Aorta (tissue), 5 donors: ENCODE measurements around the gene SMAD3. TPM values are rescaled to one million over a fixed set of nuclear protein-coding genes. Genes with fewer than 3 reads are reported as not detected.
"Not testable (repeated sequence)": the region's sequence is repeated elsewhere in the genome, so short reads cannot be mapped to it uniquely, and the experiment has no call there.

Experiments used
- ATAC-seq: fragments of 200-7000 bp; cut with Tn5 transposase; one replicate; pipeline ENCODE4 v1.9.1; 2022; ENCODE audit warnings: moderate library complexity; ENCODE audit not compliant: low FRiP score
- DNase-seq, 2 donors: peaks; one replicate each; pipeline ENCODE4 v3.0.0-alpha.2; 2020
- H3K27ac ChIP-seq, 2 donors: one replicate each; pipeline ENCODE4 v1.5.1; 2013; ENCODE audit warnings: low read length in 2 of 2, mild to moderate bottlenecking in 2 of 2, moderate library complexity in 2 of 2, control low read depth in 1 of 2, inconsistent platforms in 1 of 2, low read depth in 1 of 2
- H3K27me3 ChIP-seq, 2 donors: one replicate each; pipeline ENCODE4 v1.6.1; 2013; ENCODE audit warnings: control low read depth in 1 of 2, low read length in 1 of 2, mild to moderate bottlenecking in 1 of 2, moderate library complexity in 1 of 2; ENCODE audit not compliant: insufficient read depth in 2 of 2, control insufficient read depth in 1 of 2
- H3K36me3 ChIP-seq, 2 donors: one replicate each; pipeline ENCODE4 v1.6.1; 2013; ENCODE audit warnings: control low read depth in 1 of 2, low read length in 1 of 2, mild to moderate bottlenecking in 1 of 2; ENCODE audit not compliant: insufficient read depth in 2 of 2, control insufficient read depth in 1 of 2
- H3K4me1 ChIP-seq, 2 donors: one replicate each; pipeline ENCODE4 v1.6.1; 2013; ENCODE audit warnings: low read length in 2 of 2, control low read depth in 1 of 2, mild to moderate bottlenecking in 1 of 2, moderate library complexity in 1 of 2; ENCODE audit not compliant: insufficient read depth in 2 of 2, control insufficient read depth in 1 of 2
- H3K4me3 ChIP-seq, 2 donors: one replicate each; pipeline ENCODE4 v1.5.1; 2013; ENCODE audit warnings: low read length in 2 of 2, control low read depth in 1 of 2, mild to moderate bottlenecking in 1 of 2
- H3K9me3 ChIP-seq: one replicate; pipeline ENCODE4 v1.6.1; 2013; ENCODE audit warnings: mild to moderate bottlenecking, low read length; ENCODE audit not compliant: control insufficient read depth
- WGBS, 2 donors: extraction: QIAGEN DNeasy Blood & Tissue Kit; methylation state at CpG; one replicate each; pipeline ENCODE4 v1.1.7; 2013; 5-methylcytosine and 5-hydroxymethylcytosine counted together
- intact Hi-C, 2 donors: fragments of 100-400 bp; cut with DNase I; formaldehyde crosslinking; loops; one replicate each; pipeline versions ENCODE4 v1.14.2 to v1.15.0; 2022
- polyA plus RNA-seq, 2 donors: library from polyadenylated mRNA; stranded (reverse); fragments of 200-250 nt; gene quantifications; one replicate each; pipeline ENCODE4 v1.2.3, GENCODE V29; 2013
- total RNA-seq, 2 donors: library from RNA; stranded (reverse); fragmentation: NEBNext Ultra II Directional; extraction: Animal tissue kit (Norgen Biotek cat#: 25700); gene quantifications; one replicate each; pipeline ENCODE4 v1.2.1, GENCODE V29; 2021
- donor health status: healthy with polysubstance abuse.
- donor health status: Bipolar disorder and iron deficiency.
- donor health status: DM: no; HTN: no; CAD: no.
- donor health status: DM: no; HTN: no; CAD: no.
- donor health status: DM: yes; HTN: yes; CAD: no.

Gene SMAD3
- total and polyA plus RNA-seq, 4 donors = 7.1 to 90.8 (median 55.0) TPM

DNA sequence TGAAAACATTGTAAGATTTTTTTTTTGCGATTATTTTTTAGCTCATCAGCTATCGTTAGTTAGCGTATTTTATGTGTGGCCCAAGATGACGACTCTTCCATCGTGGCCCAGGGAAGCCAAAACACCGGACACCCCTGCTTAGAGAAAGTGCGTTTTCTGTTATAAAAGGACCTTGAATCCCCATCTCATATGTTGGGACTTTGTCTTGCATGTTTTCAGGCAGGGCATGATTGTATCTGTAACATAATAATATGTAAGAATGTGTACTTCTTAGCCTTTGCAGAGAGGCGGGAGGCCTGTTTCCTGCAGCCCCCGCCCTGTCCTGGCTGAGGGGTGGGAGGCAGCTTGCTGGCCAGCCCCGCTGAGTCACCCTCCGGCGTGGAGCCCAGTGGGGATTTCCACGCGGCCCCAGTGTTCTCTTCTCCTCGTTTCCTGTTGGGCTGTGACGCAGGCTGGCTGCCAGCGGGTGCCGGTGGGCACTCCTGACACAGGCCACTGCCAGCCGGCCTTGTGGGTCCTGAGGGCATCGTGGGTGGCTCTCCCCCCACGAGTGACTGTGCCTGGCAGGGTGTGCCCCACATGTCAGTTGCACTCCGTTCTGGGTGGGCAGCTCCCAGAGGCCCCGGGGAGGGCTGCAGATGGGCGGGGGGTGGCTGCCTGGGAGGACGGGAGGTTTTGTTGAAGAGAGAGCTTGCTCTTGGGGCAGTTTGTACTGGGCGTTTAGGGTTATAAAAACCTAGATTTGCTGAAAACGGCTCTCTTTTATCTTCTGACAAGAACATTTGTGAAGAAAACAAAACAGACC, 55.6 kb downstream of the SMAD3 start:
- DNase-seq = peak; percentile 96 to 97
- peak overlapping the region in 1 of 2 donors; percentile 94 for H3K27ac ChIP-seq
- no peaks in the 10 kb centered on the region for H3K9me3 ChIP-seq
- WGBS, 2 donors = 0 to 1% methylated on average over 27 of the region's 27 CpGs
- no peaks in the 10 kb centered on the region for H3K27me3 ChIP-seq
- intact Hi-C loops = no loop called here
- peak; percentile 90 for ATAC-seq
- peaks cover 4 to 9% of the 10 kb centered on the region in 2 donors for H3K4me1 ChIP-seq
- no peaks in the 10 kb centered on the region for H3K36me3 ChIP-seq
- H3K4me3 ChIP-seq = no peak overlapping the region

- Histone ChIP-seq H3K4me1 (peaks cover 4 to 14% of the 10 kb centered on the region in 2 donors), H3K9me3 (no peaks in the 10 kb centered on the region), H3K27ac (peak overlapping the region in 1 of 2 donors; percentile 94), H3K36me3 (no peaks in the 10 kb centered on the region), H3K27me3 (no peaks in the 10 kb centered on the region), H3K4me3 (no peak overlapping the region)
- no peak for DNase-seq
- intact Hi-C loops = no loop called here
- no peak for ATAC-seq
- WGBS, 2 donors = 73% methylated on average over 10 of the region's 10 CpGs
Observed at GRCh38 chr15:67121644-67122605, 56.5 kb downstream of the SMAD3 start.

DNA sequence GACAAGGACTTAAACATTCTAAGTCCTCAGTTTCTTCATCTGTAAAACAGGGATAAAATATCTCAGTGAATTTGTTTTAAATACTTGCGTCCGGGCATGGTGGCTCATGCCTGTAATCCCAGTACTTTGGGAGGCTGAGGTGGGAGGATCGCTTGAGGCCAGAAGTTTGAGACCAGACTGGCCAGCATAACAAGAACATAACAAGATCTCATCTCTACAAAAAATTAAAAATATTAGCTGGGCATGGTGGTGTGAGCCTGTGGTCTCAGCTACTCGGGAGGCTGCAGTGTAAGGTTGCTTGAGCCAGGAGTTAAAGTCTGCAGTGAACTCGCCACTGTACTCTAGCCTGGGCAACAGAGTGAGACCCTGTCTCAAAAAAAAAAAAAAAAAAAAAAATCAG, 57.4 kb downstream of the SMAD3 start:
- H3K36me3 ChIP-seq, ATAC-seq, H3K9me3 ChIP-seq, DNase-seq, H3K27ac ChIP-seq, intact Hi-C loops, H3K27me3 ChIP-seq, H3K4me3 ChIP-seq: not testable (repeated sequence)
- peaks cover 4 to 14% of the 10 kb centered on the region in 2 donors for H3K4me1 ChIP-seq
- 77 to 78% methylated on average over 5 of the region's 5 CpGs for WGBS, 2 donors

- intact Hi-C loops, H3K27ac ChIP-seq, H3K36me3 ChIP-seq, DNase-seq, H3K27me3 ChIP-seq, H3K9me3 ChIP-seq, H3K4me3 ChIP-seq, ATAC-seq: not testable (repeated sequence)
- peaks cover 4 to 14% of the 10 kb centered on the region in 2 donors for H3K4me1 ChIP-seq
- 96% methylated on average over 8 of the region's 8 CpGs for WGBS, 2 donors
Observed at GRCh38 chr15:67123291-67123690, 57.9 kb downstream of the SMAD3 start.

DNA sequence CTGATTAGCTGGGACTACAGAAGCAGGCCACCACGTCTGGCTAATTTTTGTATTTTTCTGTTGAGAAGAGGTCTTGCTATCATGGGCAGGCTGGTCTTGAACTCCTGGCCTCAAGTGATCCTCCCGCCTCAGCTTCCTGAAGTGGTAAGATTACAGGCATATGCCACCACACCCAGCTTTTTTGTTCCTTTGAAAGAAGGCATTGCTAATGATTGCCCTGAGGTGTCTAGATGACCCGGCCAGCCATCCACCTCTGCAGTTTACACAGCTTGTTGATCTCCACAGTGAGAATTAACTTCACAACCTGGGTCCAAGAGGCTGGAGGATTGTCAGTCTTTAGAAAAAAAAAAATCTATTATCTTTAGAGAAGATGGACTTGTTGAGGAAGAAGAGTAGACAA, 58.7 kb downstream of the SMAD3 start:
- no peaks in the 10 kb centered on the region for H3K36me3 ChIP-seq
- no peaks in the 10 kb centered on the region for H3K9me3 ChIP-seq
- peaks cover 2 to 14% of the 10 kb centered on the region in 2 donors for H3K4me1 ChIP-seq
- H3K27me3 ChIP-seq = no peaks in the 10 kb centered on the region
- peak overlapping the region in 1 of 2 donors; percentile 6 for H3K27ac ChIP-seq
- DNase-seq (no peak), ATAC-seq (no peak)
- no peak overlapping the region for H3K4me3 ChIP-seq
- intact Hi-C loops = no loop called here
- 83 to 88% methylated on average over 3 of the region's 3 CpGs for WGBS, 2 donors

DNA sequence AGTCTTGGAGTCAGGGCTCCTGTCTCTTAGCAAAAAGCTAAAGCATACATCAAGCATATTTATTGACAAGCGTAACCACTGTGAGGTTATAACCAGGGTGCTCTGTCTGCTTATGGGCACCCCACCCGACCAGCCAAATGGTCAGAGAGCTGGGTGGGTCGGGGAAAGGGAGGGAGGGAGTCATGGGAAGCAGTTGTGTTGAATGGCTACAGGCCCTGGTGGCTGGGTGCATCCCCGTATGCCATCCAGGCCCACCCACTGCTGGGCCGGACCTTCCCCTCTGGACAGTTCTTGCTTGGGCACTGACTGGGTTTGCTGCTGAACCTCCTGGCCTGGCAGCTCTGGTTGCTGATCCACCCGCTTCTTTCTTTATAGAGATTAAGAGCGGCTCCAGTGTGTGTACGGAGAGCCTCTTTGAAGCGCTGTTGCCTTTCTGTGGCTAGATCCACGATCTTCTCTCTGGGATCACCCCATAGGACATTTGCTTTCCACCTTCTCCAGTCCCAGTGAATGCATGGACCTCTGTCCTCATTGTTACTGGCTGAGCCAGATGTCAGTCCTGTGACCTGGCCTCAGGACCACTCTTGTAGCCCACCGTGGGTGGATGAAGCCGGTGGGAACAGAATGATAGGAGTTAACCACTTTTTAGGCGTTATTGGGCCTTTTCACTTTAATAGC, 59.6 kb downstream of the SMAD3 start:
- intact Hi-C loops = no loop called here
- Histone ChIP-seq H3K36me3 (no peaks in the 10 kb centered on the region), H3K27me3 (no peaks in the 10 kb centered on the region), H3K27ac (peak overlapping the region in 1 of 2 donors; percentile 58), H3K9me3 (no peaks in the 10 kb centered on the region), H3K4me3 (no peak overlapping the region), H3K4me1 (peaks cover 1 to 13% of the 10 kb centered on the region in 2 donors)
- WGBS, 2 donors = 49 to 51% methylated on average over 13 of the region's 13 CpGs
- ATAC-seq (no peak), DNase-seq (no peak)

GRCh38 chr15:67125589-67126502, 60.4 kb downstream of the SMAD3 start:
- H3K27me3 ChIP-seq = no peaks in the 10 kb centered on the region
- no peak overlapping the region for H3K4me3 ChIP-seq
- ATAC-seq = peak; percentile 88
- peak overlapping the region in 1 of 2 donors; percentile 35 for H3K27ac ChIP-seq
- intact Hi-C loops = no loop called here
- H3K9me3 ChIP-seq = no peaks in the 10 kb centered on the region
- peak; percentile 88 to 89 for DNase-seq
- peaks cover 1 to 8% of the 10 kb centered on the region in 2 donors for H3K4me1 ChIP-seq
- H3K36me3 ChIP-seq = no peaks in the 10 kb centered on the region
- WGBS, 2 donors = 31 to 35% methylated on average over 20 of the region's 20 CpGs
